Epithelial cell of proximal tubule (primary cell): ENCODE results near the gene UMODL1. TPM values are rescaled to one million over a fixed set of nuclear protein-coding genes. Genes with fewer than 3 reads are reported as not detected.

Experiments
- DNase-seq: peaks from one replicate; pipeline ENCODE4 v3.0.0-alpha.2; 2011; ENCODE audit warnings: low read depth
- H3K4me3 ChIP-seq: 2 replicates; pipeline ENCODE4 v1.5.1; 2011; ENCODE audit warnings: low read depth, mild to moderate bottlenecking, low read length
- total RNA-seq: library from RNA; depleted of rRNA; stranded (reverse); fragments of >200 nt; gene quantifications from 2 replicates; pipeline ENCODE4 v1.2.3, GENCODE V29; 2015
- TF ChIP-seq, protein P1 (sequence below): conservative IDR thresholded peaks from 2 replicates; pipeline ENCODE4 v1.5.1; 2012; ENCODE audit warnings: low read depth, mild to moderate bottlenecking, low read length

Gene UMODL1
- total RNA-seq, 1 donor from 2014 or later, result not detected

DNA sequence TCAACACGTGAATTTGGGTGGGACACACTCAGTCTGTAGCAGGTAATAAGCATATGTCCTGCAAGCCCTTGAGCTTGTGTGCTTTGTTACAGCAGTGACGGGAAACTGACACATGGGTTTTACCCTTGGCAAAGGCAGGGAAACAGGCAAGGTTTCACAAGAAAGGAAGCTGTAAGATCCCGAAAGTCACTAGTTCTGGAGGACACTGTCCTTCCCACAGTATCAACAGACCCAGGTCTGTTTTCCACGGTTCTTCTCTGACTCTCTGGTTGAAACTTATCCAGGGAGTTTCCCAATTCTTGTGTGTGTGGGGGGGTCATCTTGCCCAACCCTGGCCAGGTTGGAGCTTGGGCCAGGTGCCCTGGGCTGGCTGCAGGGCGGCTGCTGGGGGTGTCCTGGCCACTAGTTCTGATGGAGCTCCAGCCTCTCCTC is 31.6 kb upstream of the UMODL1 start:
- peak; percentile 46 for DNase-seq
- no peak overlapping the region for H3K4me3 ChIP-seq
- TF ChIP-seq, protein P1, sequence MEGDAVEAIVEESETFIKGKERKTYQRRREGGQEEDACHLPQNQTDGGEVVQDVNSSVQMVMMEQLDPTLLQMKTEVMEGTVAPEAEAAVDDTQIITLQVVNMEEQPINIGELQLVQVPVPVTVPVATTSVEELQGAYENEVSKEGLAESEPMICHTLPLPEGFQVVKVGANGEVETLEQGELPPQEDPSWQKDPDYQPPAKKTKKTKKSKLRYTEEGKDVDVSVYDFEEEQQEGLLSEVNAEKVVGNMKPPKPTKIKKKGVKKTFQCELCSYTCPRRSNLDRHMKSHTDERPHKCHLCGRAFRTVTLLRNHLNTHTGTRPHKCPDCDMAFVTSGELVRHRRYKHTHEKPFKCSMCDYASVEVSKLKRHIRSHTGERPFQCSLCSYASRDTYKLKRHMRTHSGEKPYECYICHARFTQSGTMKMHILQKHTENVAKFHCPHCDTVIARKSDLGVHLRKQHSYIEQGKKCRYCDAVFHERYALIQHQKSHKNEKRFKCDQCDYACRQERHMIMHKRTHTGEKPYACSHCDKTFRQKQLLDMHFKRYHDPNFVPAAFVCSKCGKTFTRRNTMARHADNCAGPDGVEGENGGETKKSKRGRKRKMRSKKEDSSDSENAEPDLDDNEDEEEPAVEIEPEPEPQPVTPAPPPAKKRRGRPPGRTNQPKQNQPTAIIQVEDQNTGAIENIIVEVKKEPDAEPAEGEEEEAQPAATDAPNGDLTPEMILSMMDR, result no peak

DNA sequence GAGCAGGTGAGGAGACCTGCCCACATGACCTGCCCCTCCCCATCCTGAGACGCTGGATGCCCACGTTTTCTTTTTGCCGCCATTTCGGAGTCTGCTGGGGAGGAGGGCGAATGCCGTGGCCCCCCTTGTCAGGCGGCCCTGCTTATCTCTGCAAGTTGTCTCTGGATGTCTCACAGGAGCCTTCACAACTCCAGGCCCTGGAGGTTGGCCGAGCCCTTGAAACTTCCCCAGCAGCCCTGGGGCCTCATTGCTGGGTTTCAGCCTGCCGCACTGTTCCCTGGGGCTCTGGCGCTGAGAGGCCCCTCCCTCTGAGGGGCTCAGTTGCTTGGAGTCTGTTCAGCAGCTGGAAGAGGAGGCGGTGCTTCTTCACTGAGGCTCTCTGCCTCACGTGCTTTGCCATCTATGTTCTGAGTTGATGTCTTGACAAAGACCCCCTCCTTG is 31.2 kb upstream of the UMODL1 start:
- TF ChIP-seq, protein P1, result no peak
- no peak overlapping the region for H3K4me3 ChIP-seq
- DNase-seq, result no peak

GRCh38 chr21:42040411-42041180 is 30.5 kb upstream of the UMODL1 start:
- H3K4me3 ChIP-seq, result no peak overlapping the region
- TF ChIP-seq, protein P1, result no peak
- peak; percentile 97 for DNase-seq

DNA sequence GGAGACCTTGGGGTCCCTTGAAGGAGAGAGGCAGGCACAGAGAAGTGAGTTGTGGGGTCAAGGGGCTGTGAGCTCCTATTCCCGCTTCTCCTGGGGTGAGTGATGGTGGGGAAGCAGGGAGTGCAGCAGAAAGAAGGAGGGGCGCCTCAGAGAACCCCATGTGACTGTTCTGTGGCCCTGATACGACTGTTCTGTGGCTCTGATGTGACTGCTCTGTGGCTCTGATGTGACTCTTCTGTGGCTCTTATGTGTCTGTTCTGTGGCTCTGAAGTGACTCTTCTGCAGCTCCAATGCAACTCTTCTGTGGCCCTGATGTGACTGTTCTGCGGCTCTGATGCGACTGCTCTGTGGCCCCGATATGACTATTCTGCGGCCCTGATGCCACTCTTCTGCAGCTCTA is 29.9 kb upstream of the UMODL1 start:
- no peak overlapping the region for H3K4me3 ChIP-seq
- DNase-seq, result no peak
- TF ChIP-seq, protein P1, result no peak

- no peak overlapping the region for H3K4me3 ChIP-seq
- TF ChIP-seq, protein P1, result no peak
- no peak for DNase-seq
Measured at GRCh38 chr21:42041711-42042110, 29.4 kb upstream of the UMODL1 start.

DNA sequence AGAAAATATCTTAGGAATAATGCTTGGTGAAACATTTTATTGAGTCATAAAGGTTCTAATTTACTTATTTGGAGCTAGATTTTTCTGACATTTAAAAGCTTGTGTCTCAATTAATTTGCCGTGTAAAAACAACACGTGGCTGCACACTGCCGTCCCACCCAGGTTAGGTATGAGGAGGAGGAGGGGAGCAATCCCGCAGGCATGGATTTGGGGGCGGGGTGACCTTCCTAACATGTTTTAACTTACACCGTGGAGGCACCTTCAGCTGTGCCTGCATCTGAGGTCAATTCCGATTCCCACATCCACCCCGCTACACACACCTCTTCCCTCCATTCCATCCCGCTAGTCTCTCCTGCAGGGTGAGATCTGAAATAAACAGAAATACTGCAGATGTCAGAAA is 28.5 kb upstream of the UMODL1 start:
- no peak overlapping the region for H3K4me3 ChIP-seq
- TF ChIP-seq, protein P1, result no peak

More for the DNA sequence above, 28.5 kb upstream of the UMODL1 start:
- DNase-seq, result no peak
